Tongue (tissue), 2 donors: Measurements from ENCODE around the gene VAPA. TPM values are rescaled to one million over a fixed set of nuclear protein-coding genes. Genes with fewer than 3 reads are reported as not detected.
A peak's percentile ranks its signal among the peaks of the same experiment; 100 is the strongest.
"Not testable (repeated sequence)": the region's sequence is repeated elsewhere in the genome, so short reads cannot be mapped to it uniquely, and the experiment has no call there.

ENCODE experiments used
- DNase-seq: peaks from one replicate; pipeline ENCODE4 v3.0.0-alpha.2; 2015
- total RNA-seq: library from RNA; depleted of rRNA; stranded (reverse); fragments of >200 nt; gene quantifications from one replicate; pipeline ENCODE4 v1.2.3, GENCODE V29; 2014

VAPA gene
- total RNA-seq, 1 donor from 2014 or later = 356 TPM

DNA sequence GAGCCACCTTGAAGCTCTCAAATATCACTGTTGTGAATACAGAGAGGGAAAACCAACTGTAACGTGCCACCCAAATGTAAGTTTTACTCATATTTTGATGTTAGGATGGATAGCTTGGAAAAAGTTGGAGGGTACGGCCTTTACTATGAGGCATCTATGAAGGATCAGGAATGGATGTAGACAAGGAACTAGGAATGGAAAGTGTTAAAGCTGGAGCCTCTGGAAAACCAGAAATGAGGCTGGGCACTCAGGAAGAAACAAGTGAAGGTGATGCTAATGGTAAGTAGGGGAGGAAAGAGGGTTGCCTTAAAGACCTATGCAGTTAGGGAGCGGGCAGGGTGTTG, 27.8 kb upstream of the VAPA start:
- DNase-seq = no peak

DNA sequence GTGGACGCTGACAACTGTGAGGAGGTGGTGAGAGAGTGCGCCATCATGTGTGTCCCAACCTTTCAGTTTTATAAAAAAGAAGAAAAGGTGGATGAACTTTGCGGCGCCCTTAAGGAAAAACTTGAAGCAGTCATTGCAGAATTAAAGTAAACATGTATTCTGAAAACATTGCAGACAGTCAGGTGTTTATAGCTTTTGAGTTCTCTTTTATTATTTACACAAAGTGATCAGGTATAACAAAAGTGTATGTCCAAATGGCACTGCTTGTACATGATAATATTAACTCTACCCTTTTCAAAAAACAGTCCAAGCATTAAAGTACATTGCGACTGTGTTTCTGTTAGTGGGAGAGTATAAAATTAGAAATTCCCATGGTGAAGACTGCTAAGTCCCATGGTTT, 25.8 kb upstream of the VAPA start:
- no peak for DNase-seq

DNA sequence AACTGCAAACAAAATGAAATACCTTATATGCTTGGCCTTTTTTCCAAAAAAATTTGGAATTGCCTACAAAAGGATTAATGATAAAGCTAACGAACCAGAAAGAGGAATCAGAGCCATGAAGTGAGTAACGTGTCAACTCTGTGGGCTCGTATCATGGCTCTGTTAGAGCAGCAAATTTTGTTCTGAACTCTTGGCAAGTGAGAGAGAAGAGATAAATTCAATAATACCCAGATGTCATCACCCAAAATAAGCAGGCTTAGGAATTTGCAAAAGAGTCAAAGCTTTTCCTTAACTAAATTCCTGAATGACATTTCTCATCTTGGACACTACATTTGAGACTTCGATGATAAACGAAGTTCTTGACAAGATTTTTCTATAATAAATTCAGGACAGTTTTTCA, 23.6 kb upstream of the VAPA start:
- DNase-seq = no peak

DNA sequence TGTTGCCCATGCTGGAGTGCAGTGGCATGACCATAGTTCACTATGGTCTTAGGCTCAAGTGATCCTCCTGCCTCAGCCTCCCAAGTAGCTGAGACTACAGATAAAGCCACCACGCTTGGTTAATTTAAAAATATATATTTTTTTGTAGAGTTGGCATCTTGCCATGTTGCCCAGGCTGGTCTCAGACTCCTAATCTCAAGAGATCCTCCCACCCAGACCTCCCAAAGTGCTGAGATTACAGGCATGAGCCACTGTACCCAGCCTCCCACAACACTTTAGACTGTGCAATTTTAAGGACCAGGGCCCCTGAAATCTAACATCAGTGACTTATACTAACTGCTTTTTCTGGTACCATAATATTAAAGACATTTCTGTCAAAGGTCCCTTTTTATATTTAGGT, 22.9 kb upstream of the VAPA start:
- no peak for DNase-seq

DNA sequence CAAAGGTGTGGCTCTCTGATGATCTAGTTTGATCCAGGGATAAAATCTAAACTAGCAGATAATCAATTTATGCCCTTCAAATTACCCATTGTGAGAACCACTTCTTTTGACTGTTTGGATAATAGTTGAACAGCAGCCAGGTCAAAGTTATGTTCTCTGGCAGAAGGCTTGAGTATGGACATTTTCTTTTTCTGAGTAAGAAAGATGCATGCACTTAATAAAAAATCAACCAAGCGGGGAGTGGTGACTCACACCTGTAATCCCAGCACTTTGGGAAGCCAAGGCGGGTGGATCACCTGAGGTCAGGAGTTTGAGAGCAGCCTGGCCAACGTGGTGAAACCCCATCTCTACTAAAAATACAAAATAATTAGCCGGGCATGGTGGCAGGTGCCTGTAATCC, 22.3 kb upstream of the VAPA start:
- not testable (repeated sequence) for DNase-seq

DNA sequence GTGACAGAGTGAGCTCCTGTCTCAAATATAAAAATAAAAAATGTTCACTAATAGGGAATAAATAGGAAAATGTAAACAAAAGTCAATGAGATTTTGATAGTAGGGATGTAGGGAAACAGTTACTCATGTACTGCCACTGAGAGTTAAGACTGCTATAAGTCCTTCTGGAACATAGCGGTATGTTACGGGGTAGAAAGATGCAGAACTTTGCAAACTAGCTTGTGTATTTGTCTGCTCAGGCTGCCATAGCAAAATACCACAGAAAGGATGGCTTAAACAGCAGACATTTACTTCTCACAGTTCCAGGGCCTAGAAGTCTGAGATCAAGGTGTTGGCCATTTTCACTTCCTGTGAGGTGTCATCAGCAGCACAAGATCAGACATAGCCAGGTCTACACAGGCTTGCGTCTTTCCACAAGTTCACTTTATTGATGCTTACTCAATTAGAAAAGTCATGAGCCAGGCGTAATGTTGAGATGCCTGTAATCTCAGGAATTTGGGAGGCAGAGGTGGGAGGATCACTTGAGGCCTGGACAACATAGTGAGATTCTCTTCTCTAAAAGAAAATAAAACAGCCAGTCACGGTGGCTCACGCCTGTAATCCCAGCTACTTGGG, 19.3 kb upstream of the VAPA start:
- DNase-seq = no peak

DNA sequence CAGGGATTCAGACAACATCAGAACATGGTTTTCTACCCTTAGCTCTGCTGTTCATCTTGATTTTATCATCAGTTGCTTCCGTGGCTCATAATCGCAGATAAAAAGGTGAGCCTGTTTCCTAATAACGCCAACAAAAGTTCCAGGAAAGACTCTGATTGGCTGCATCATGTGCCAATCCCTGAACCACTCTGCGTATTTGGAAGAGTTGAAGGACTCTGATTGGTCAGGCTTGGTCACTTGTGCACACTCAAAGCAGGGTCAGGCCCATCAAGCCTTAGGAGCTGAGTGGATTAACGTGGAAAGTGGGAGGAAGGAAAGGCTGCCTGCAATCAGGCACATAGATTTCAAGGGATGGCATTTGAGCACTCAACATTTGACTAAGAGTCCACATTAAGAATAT, 16.7 kb upstream of the VAPA start:
- no peak for DNase-seq

DNA sequence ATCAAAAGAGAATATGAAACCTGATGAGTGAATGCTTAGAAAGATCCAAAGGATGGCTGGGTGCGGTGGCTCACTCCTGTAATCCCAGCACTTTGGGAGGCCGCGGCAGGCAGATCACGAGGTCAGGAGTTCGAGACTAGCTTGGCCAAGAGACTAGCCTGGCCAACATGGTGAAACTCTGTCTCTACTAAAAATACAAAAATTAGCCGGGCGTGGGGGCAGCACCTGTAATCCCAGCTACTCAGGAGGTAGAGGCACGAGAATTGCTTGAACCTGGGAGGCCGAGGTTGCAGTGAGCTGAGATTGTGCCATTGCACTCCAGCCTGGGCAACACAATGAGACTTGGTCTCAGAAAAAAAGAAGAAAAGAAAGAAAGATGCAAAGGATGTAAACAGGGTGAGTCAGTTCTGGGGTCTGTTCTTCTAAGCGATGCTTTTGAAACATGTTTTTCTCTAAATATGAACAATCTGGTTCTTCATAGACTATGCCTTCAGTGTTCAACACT, 16.0 kb upstream of the VAPA start:
- not testable (repeated sequence) for DNase-seq

DNA sequence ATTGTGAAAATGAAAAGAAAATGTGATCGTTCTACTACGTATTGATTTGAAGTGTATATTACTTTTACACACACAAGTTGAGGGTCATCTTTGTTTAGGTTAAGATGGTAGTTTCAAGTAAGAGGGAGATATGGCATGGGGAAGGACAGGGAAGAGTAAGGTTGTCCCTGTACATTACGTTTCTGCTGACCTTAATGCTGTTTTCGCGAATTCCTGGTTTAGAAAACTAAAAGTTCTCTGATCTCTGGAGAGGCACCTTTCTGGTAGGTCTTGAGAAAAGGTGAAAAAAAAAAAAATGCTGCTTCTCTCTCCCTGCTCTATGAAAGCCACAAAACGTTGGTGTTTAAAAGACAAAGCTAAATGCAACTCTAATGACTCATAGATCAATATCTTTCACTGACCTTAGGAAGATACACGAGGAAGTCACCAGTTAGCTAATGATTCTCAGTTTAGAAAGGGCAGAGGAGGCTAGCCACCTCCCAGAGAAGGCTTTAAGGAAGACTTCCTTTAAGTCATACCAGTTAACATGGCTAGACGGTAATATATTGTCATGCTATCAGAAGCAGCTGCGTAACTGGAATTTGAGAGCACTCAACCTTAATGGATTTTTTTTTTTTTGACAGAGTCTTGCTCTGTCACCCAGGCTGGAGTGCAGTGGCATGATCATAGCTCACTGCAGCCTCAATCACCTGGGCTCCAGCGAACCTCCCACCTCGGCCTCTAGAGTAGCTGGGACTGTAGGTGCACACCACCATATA, 14.8 kb upstream of the VAPA start:
- no peak for DNase-seq

DNA sequence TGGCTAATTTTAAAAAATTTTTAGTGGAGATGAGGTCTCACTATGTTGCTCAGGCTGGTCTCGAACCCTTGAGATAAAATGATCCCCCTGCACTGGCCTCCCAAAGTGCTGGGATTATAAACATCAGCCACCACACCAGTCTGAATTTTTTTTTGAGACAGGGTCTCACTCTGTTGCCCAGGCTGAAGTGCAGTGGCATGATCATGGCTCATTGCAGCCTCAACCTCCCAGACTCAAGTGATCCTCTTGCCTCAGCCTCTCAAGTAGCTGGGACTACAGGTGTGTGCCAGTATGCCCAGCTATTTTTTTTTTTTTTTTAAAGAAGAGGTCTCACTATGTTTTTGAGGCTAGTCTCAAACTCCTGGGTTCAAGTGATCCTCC, 14.3 kb upstream of the VAPA start:
- not testable (repeated sequence) for DNase-seq

DNA sequence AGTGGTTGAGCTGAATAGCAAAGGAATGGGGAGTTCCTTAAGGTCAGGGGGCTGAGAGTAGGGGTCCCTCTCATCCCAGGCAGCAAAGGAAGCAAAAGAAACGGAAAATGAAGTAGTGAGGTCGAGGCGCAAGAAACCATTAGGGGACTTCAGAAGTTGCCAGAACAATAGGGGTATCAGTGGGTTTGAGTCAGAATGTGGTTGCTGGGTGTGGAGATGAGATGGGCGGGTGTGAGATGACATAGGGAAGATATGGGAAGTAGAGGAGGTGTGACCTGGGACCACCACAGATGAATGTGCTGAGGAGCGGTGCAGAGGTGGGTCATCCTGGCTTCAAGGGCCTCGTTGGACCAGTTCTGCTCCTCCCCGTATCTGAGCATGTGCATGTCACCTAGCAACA, 13.1 kb upstream of the VAPA start:
- no peak for DNase-seq

DNA sequence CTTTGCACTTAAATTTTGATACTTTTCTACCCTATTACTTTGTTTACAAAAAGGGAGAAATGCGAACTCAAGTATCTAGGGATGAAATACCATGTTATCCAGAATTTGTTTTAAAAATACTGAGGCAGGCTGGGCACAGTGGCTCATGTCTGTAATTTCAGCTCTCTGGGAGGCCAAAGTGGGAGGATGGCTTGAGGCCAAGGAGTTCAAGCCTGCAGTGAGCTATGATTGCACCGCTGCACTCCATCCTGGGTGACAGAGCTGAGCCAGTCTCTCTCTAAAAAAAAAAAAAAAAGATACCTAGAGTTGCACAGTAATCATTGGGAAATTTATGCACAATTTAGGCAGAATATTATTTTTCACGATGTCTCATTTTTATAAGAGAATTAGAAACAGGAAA, 12.4 kb upstream of the VAPA start:
- DNase-seq = no peak

DNA sequence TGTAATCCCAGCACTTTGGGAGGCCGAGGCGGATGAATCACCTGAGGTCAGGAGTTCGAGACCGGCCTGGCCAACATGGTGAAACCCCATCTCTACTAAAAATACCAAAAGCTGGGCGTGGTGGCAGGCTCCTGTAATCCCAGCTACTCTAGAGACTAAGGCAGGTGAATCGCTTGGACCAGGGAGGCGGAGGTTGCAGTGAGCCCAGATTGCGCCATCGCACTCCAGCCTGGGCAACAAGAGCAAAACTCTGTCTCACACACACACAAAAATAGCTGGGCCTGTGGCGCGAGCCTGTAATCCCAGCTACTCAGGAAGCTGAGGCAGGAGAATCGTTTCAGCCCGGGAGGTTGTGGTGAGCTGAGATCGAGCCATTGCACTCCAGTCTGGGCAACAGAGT, 11.6 kb upstream of the VAPA start:
- DNase-seq = not testable (repeated sequence)

DNA sequence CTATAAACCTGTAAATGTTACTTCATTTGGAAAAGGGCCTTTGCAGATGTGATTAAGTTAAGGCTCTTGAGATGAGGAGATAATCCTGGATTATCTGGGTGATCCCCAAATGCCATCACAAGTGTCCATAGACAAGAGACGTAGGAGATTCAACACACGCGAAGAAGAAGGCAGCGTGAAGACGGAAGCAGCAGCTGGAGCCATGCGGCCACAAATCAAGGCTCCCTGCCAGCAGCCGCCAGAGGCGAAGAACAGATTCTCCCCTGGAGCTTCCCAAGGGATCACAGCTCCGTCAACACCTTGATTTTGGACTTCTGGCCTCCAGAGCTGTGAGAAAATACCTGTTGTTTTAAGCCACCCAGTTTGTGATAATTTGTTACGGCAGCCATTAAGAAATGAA, 11.0 kb upstream of the VAPA start:
- DNase-seq = peak; percentile 57

DNA sequence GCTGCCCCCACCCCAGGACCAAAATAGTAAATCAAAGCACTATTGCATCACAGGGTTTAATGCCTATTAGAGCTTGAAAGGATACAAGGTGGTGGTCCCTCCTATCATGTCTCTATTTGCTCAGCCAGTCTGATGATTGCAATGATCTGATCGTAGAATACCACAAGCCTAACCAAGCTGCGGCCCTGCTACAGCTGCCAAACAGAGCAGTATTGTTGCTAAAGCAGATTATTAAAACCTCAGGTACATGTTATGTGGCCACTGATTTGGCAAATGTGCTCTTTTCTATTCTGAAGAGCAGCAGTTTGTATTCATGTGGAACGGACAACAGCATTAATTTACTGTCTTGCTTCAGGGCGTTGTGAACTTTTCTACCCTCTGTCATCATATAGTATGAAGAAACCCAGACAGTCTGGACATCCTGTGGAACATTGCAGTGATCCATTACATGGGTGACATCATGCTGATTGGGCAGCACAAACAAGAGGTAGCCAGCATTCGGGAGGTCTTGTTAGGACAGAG, 8.4 kb upstream of the VAPA start:
- peak; percentile 37 for DNase-seq

DNA sequence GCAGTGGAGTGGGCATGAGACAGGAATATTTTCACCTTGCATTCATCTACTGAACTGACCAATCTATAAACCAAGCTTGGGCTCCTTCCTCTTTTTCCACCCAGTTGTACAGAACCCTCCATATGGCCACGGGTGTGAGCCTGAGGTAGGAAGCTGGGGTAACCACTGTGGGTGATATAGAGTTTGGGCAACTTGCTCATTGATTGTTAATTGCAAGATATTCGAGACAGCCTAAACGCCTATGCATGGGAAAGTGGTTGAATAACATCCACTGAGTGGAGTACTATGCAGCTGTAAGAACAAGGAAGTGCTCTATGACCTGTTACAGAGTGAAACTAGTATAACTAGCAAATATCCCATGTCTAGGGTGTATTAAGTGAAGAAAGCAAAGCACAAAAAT, 7.3 kb upstream of the VAPA start:
- DNase-seq = no peak

DNA sequence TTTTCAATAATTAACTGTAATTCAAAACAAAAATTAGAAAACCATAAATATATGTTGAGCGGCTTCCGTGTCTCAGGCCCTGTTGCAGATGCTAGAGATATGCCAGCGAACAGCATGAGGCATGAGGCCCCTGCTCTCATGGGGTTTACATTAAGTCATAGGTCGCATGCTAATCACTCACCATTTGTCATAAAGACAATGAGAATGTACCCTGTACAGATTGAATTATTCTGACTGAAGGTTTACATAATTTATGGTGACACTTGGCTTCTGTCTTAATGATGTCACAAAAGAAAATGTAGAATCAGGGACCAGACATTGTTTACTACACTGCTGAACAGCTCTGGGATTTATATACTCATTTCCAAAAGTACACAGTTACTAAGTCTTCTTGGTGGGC, 5.9 kb upstream of the VAPA start:
- DNase-seq = no peak

DNA sequence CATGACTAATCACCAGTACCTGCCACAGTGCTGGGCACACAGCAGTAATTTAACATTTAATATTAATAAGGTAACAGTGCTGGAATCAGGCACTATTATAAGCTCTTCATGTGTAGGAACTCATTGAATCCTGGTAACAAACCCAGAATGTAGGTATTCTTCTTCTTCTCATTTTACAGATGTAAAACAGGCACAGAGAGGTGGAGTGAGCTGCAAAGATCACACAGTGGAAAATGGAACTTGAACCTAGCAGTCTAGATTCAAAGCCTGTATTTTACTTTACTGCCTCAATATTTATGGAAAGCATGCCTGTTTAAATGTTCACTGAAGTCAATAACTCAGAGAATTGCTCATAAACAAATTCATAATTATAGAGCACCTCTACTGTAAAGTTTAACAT, 3.7 kb upstream of the VAPA start:
- no peak for DNase-seq

DNA sequence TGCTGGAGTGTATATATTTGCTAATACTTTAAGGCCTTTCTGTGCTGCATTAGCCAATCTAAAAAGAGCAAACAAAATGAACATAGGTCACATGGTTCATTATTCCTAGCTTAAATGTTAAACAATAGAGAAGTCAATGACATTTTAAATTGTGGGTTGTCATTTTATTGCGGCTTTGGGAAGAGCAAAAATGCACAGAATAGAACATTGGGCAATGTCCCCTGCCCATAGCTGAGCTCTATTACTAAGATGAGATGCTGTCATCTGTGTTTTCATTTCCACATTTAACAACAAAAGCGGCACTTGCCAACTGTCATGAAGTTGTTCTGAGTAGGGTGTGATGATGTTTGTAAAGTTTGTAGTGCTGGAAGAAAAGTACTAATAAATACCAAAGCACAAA, 3.2 kb upstream of the VAPA start:
- DNase-seq = no peak

DNA sequence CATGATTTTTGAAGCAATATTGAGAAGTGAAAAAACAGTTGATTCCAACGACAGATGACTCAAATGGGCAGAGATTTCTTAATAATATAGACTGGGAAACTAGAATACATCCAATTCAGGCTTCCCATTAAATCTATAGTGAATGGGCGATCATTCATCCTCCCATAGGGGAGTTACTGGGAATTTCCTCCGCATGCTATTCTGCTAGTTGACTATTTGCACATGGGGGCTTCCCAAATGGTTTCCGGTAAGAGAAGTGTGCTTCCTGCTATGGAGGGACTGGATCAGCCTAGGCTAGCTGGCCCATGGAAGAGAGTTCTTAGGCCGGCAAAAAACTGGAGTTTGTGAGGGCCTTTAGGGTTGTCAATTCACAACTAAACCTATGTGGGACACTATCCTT, 2.6 kb upstream of the VAPA start:
- DNase-seq = no peak

DNA sequence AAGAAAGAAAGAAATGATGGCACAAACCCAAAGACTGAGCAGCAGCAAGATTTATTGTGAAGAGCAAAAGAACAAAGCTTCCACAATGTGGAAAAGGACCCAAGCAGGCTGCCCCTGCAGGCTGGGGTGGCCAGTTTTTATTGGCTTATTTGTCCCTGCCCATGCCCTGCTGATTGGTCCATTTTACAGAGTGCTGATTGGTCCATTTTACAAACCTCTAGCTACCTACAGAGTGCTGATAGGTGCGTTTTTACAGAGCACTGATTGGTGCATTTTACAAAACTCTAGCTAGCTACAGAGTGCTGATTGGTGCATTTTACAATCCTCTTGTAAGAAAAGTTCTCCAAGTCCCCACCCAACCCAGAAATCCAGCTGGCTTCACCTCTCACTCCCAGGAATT, 1.5 kb upstream of the VAPA start:
- DNase-seq = not testable (repeated sequence)

DNA sequence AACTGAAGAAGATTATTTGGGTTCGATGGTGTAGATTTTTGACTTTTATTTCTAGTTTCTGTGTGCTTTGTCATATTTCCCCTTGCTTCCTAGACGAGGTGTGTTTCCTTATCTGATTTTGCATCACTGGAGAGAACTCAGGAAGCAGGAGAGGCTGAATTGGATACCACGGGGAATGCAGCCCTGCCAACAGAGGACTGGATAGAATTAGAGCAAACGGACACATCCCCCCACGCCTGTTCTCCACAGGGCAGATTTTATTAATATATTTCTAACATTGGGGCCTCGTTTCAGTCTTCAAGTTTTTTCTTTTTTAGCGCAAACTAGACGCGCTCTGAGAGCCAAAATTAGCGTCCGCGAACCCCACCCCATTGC, 678 bp upstream of the VAPA start:
- no peak for DNase-seq

DNA sequence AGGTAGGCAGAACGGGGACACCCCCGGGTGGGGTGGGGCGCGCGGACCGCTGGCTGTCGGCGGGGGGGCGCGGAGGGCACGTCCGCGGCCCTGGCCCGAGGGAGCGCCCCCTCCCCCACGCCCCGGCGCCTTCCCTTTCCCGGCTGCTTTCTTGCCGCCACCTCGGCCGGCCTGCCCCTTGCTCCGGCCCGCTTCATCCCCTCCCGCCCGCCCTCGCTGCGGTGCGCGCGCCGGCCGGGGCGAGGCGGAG, 443 bp downstream of the VAPA start:
- DNase-seq = peak; percentile 62

DNA sequence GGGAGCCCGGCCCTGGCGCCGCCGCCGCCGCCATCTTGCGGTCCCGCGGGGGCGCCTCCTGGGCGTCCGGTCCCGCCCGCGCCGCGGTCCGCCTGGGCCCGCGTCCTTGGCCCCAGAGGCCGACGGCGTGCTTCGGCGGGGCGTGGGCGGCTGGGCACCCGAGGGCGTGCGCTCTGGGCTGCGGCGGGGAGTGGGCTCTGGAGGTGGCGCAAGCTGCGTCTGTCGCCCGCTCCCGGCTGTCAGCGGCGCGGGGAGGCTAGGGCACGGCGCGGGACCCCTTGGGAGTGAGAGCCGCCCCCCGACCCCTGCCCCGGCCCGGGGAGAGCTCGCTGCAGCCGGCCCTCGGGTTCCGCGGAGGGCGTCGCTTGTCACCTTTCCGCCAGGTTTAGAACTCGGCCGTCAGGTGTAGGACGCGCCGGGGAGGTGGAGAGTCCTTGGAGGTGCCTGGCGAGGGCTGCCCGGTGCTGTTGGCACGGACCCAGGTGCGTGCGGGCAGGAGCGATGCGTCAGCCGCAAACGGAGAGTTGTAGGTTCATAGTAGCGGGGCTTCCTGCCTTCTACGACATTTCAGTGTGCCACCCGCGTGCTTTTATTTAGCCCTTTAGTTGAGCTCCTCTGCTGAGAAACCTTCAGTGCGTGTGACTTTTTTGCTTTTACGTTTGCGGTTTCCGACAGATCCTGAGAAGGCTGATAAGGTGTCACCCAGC, 921 bp downstream of the VAPA start:
- peak; percentile 64 for DNase-seq
